MCF 10A (cell line): Measurements from ENCODE around the gene IGF1R. TPM values are rescaled to one million over a fixed set of nuclear protein-coding genes. Genes with fewer than 3 reads are reported as not detected.

ENCODE experiments used
- BruUV-seq: library from RNA; stranded (reverse); fragments of 400-500 nt; replicated peaks from 2 replicates; lab custom pipeline; 2021; lab: Mats Ljungman, UMichigan
- CTCF ChIA-PET: fragments of 300-600 bp; sonication (Branson Sonifier 250); formaldehyde crosslinking; extraction: SDS; loops from one replicate; lab custom pipeline; 2021; ENCODE audit warnings: antibody characterized with exemption, inconsistent platforms; lab: Yijun Ruan, JAX
- POLR2A ChIA-PET: fragments of 300-600, 350-650 bp; sonication (Branson Sonifier 250); formaldehyde crosslinking; extraction: SDS; loops from one replicate; lab custom pipeline; 2020; ENCODE audit warnings: antibody characterized with exemption, inconsistent platforms; lab: Yijun Ruan, JAX
- DNase-seq: peaks from one replicate; pipeline ENCODE4 v3.0.0-alpha.2; 2018; ENCODE audit not compliant: unreplicated experiment
- H3K27ac Mint-ChIP-seq: one replicate; pipeline ENCODE4 v1.8.0; 2022; ENCODE audit warnings: mild to moderate bottlenecking, low read depth, mixed read lengths; ENCODE audit not compliant: unreplicated experiment
- H3K27me3 Mint-ChIP-seq: one replicate; pipeline ENCODE4 v1.8.0; 2022; ENCODE audit warnings: mixed read lengths; ENCODE audit not compliant: insufficient read depth, unreplicated experiment
- H3K36me3 Mint-ChIP-seq: one replicate; pipeline ENCODE4 v1.8.0; 2022; ENCODE audit warnings: mild to moderate bottlenecking, moderate library complexity, mixed read lengths; ENCODE audit not compliant: insufficient read depth, unreplicated experiment
- H3K4me1 Mint-ChIP-seq: one replicate; pipeline ENCODE4 v1.8.0; 2022; ENCODE audit warnings: mixed read lengths; ENCODE audit not compliant: insufficient read depth, unreplicated experiment
- H3K4me3 Mint-ChIP-seq: one replicate; pipeline ENCODE4 v1.8.0; 2022; ENCODE audit warnings: mild to moderate bottlenecking, moderate library complexity, mixed read lengths; ENCODE audit not compliant: unreplicated experiment
- H3K9me3 Mint-ChIP-seq: one replicate; pipeline ENCODE4 v1.8.0; 2022; ENCODE audit warnings: mixed read lengths; ENCODE audit not compliant: unreplicated experiment
- CTCF ChIP-seq: fragments of 200-600 bp; IDR thresholded peaks from one replicate; pipeline ENCODE4 v1.8.0; 2022; ENCODE audit warnings: antibody characterized with exemption, mild to moderate bottlenecking; ENCODE audit not compliant: unreplicated experiment
- intact Hi-C: fragments of 100-400 bp; cut with micrococcal nuclease; formaldehyde crosslinking; loops from 2 replicates; pipeline ENCODE4 v1.14.1; 2022
- total RNA-seq: library from RNA; stranded (reverse); gene quantifications from 2 replicates; pipeline ENCODE4 v1.2.3, GENCODE V29; 2022

The IGF1R gene
- total RNA-seq, 1 experiment from 2014 or later = 53.3 TPM

- no peak overlapping the region for H3K4me3 Mint-ChIP-seq
- H3K9me3 Mint-ChIP-seq = no peaks in the 10 kb centered on the region
- POLR2A ChIA-PET = interaction anchor here (0.6 to 1.7 kb wide), 4 partner anchors 9 to 244 kb away, joined by 3 to 10 read pairs (median 6); no protein-coding TSS in a partner anchor
- DNase-seq = no peak
- no TSS peak for BruUV-seq
- intact Hi-C loops = no loop called here
- CTCF ChIA-PET = interaction anchor here (0.6 to 1.2 kb wide), 3 partner anchors 14 to 135 kb away, joined by 3 to 4 read pairs (median 3); no protein-coding TSS in a partner anchor
- H3K27me3 Mint-ChIP-seq = no peaks in the 10 kb centered on the region
- no peak for TF ChIP-seq CTCF
- peaks cover 36% of the 10 kb centered on the region for H3K4me1 Mint-ChIP-seq
- no peaks in the 10 kb centered on the region for H3K36me3 Mint-ChIP-seq
- H3K27ac Mint-ChIP-seq = peak overlapping the region; percentile 59
Measured at GRCh38 chr15:98745179-98745578, 96.8 kb downstream of the IGF1R start.

- H3K27me3 Mint-ChIP-seq = no peaks in the 10 kb centered on the region
- H3K27ac Mint-ChIP-seq = no peak overlapping the region
- POLR2A ChIA-PET = interaction anchor here (0.6 to 1.7 kb wide), 4 partner anchors 8 to 243 kb away, joined by 3 to 10 read pairs (median 6); no protein-coding TSS in a partner anchor
- H3K4me3 Mint-ChIP-seq = peak overlapping the region; percentile 29
- BruUV-seq = no TSS peak
- H3K36me3 Mint-ChIP-seq = no peaks in the 10 kb centered on the region
- intact Hi-C loops = no loop called here
- TF ChIP-seq CTCF = no peak
- no peaks in the 10 kb centered on the region for H3K9me3 Mint-ChIP-seq
- peak; percentile 51 for DNase-seq
- CTCF ChIA-PET = interaction anchor here (0.6 to 1.2 kb wide), 2 partner anchors 17 to 135 kb away, joined by 3 to 4 read pairs; no protein-coding TSS in a partner anchor
- H3K4me1 Mint-ChIP-seq = peaks cover 36% of the 10 kb centered on the region
Measured at GRCh38 chr15:98745650-98746374, 97.5 kb downstream of the IGF1R start.

GRCh38 chr15:98746375-98747155 lies 98.2 kb downstream of the IGF1R start:
- TF ChIP-seq CTCF = no peak
- DNase-seq = no peak
- no TSS peak for BruUV-seq
- H3K27ac Mint-ChIP-seq = no peak overlapping the region
- intact Hi-C loops = no loop called here
- H3K9me3 Mint-ChIP-seq = no peaks in the 10 kb centered on the region
- ChIA-PET CTCF (interaction anchor here (0.6 kb wide), 1 partner anchor 62 kb away, joined by 3 read pairs; no protein-coding TSS in a partner anchor), POLR2A (interaction anchor here (0.7 to 2.1 kb wide), 3 partner anchors 18 to 95 kb away, joined by 3 to 5 read pairs (median 3); no protein-coding TSS in a partner anchor)
- H3K36me3 Mint-ChIP-seq = no peaks in the 10 kb centered on the region
- H3K4me1 Mint-ChIP-seq = peaks cover 36% of the 10 kb centered on the region
- no peaks in the 10 kb centered on the region for H3K27me3 Mint-ChIP-seq
- H3K4me3 Mint-ChIP-seq = peak overlapping the region; percentile 29

- Mint-ChIP-seq H3K27me3 (no peaks in the 10 kb centered on the region), H3K36me3 (no peaks in the 10 kb centered on the region), H3K27ac (no peak overlapping the region), H3K4me3 (no peak overlapping the region), H3K9me3 (no peaks in the 10 kb centered on the region), H3K4me1 (peaks cover 9% of the 10 kb centered on the region)
- intact Hi-C loops = no loop called here
- BruUV-seq = no TSS peak
- TF ChIP-seq CTCF = no peak
- ChIA-PET CTCF (interaction anchor here (0.5 kb wide), 1 partner anchor 154 kb away, joined by 6 read pairs; no protein-coding TSS in a partner anchor), POLR2A (no interaction called here)
- no peak for DNase-seq
Measured at GRCh38 chr15:98751767-98752166, 103.4 kb downstream of the IGF1R start.
